ENCODE measurements around the gene INSM2. TPM values are rescaled to one million over a fixed set of nuclear protein-coding genes. Genes with fewer than 3 reads are reported as not detected.

The INSM2 gene
- total RNA-seq, 1 donor: not detected

DNA sequence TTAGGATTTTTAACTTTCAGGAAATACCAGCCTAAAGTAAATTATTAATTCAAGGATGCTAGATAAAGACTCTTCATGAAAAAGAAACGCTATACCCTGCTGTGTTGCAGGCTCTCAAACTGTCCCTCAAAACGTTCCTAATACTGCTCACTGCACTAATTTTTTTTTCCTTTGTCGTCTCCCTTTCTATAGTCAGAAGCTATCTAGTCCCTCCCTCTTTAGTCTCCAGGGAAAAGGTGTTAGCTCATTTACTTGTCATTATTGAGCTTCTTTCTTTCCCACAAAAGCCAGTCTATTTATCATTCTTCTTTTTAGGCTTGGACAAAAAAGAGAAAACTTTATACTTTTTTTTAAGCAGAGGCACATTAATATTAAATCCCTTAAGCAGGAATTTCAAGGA is 30.3 kb upstream of the INSM2 start:
- Histone ChIP-seq H3K36me3 (ENCODE audit: insufficient read depth, low read length) (no peaks in the 10 kb centered on the region), H3K79me2 (ENCODE audit: insufficient read depth, low read length) (no peaks in the 10 kb centered on the region)

GRCh38 chr14:35504260-35504659 is 29.7 kb upstream of the INSM2 start:
- H2AFZ ChIP-seq (ENCODE audit: low read length): no peak overlapping the region
- DNase-seq (ENCODE audit: insufficient read length, low spot score, missing footprints): no peak

More for the DNA sequence above, 30.3 kb upstream of the INSM2 start:
- Histone ChIP-seq H3K4me3 (ENCODE audit: insufficient read depth, low read length) (no peak overlapping the region), H3K27ac (ENCODE audit: low read depth, low read length) (no peak overlapping the region), H4K20me1 (ENCODE audit: insufficient read depth, low read length) (no peaks in the 10 kb centered on the region), H3K4me1 (ENCODE audit: insufficient read depth, low read length) (no peaks in the 10 kb centered on the region), H3K9me3 (ENCODE audit: low read depth, low read length) (no peaks in the 10 kb centered on the region), H3K4me2 (ENCODE audit: insufficient read depth, low read length) (no peak overlapping the region), H2AFZ (ENCODE audit: low read length) (no peak overlapping the region), H3K27me3 (ENCODE audit: insufficient read depth, low read length) (no peaks in the 10 kb centered on the region)
- TF ChIP-seq CTCF (IDR thresholded peaks at IDR 0.05; ENCODE audit: extremely low read depth, low read depth, low read length): no peak
- DNase-seq (ENCODE audit: insufficient read length, low spot score, missing footprints): no peak

DNA sequence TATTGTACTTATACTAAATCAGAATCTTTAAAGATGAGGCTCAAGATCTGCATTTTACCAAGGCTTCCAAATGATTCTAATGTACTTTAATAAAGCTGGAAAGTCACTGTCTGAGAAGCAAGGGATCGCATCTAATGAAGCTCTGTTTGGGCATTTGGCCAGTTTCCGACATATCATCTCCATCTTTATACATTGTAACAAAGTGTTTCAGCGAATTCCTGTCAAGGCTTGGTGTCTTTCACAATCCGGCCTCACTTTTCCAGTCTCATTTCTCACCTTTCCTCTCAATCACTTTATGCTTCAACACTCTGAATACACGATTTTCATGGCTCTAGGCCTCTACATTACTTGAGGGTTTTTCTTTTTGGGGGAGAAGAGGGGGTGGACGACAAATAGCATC is 27.5 kb upstream of the INSM2 start:
- H3K36me3 ChIP-seq (ENCODE audit: insufficient read depth, low read length): no peaks in the 10 kb centered on the region
- no peak overlapping the region for H2AFZ ChIP-seq (ENCODE audit: low read length)
- TF ChIP-seq CTCF (IDR thresholded peaks at IDR 0.05; ENCODE audit: extremely low read depth, low read depth, low read length): no peak
- peaks cover 4% of the 10 kb centered on the region for H3K27me3 ChIP-seq (ENCODE audit: insufficient read depth, low read length)
- H3K27ac ChIP-seq (ENCODE audit: low read depth, low read length): no peak overlapping the region
- H3K9me3 ChIP-seq (ENCODE audit: low read depth, low read length): no peaks in the 10 kb centered on the region
- DNase-seq (ENCODE audit: insufficient read length, low spot score, missing footprints): no peak
- H3K79me2 ChIP-seq (ENCODE audit: insufficient read depth, low read length): no peaks in the 10 kb centered on the region
- no peaks in the 10 kb centered on the region for H4K20me1 ChIP-seq (ENCODE audit: insufficient read depth, low read length)
- no peak overlapping the region for H3K4me2 ChIP-seq (ENCODE audit: insufficient read depth, low read length)
- H3K4me3 ChIP-seq (ENCODE audit: insufficient read depth, low read length): no peak overlapping the region
- no peaks in the 10 kb centered on the region for H3K4me1 ChIP-seq (ENCODE audit: insufficient read depth, low read length)

More at GRCh38 chr14:35504260-35504659, 29.7 kb upstream of the INSM2 start:
- Histone ChIP-seq H3K79me2 (ENCODE audit: insufficient read depth, low read length) (no peaks in the 10 kb centered on the region), H3K27ac (ENCODE audit: low read depth, low read length) (no peak overlapping the region), H3K4me3 (ENCODE audit: insufficient read depth, low read length) (no peak overlapping the region), H4K20me1 (ENCODE audit: insufficient read depth, low read length) (no peaks in the 10 kb centered on the region), H3K27me3 (ENCODE audit: insufficient read depth, low read length) (no peaks in the 10 kb centered on the region), H3K4me2 (ENCODE audit: insufficient read depth, low read length) (no peak overlapping the region), H3K9me3 (ENCODE audit: low read depth, low read length) (no peaks in the 10 kb centered on the region), H3K36me3 (ENCODE audit: insufficient read depth, low read length) (no peaks in the 10 kb centered on the region), H3K4me1 (ENCODE audit: insufficient read depth, low read length) (no peaks in the 10 kb centered on the region)
- TF ChIP-seq CTCF (IDR thresholded peaks at IDR 0.05; ENCODE audit: extremely low read depth, low read depth, low read length): no peak

DNA sequence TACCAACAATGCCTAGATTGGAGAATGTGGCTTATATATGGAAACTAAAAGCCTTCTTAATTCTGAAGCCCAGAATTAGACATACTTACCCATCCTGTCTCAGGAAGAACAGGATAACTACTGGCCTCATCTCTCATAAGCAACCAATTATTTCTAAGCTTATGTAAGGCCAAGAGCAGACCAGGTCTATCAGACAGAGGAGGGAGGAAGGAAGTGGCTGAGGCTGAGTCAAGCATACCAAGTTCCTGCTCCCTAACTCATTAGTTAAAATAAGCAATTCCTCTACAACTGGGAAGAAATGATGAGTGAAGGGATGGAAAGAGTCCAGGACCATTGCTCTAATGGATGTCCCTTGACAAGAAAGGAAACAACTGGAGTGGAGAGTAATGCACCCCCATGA is 27.0 kb upstream of the INSM2 start:
- DNase-seq (ENCODE audit: insufficient read length, low spot score, missing footprints): no peak
- no peak overlapping the region for H3K4me2 ChIP-seq (ENCODE audit: insufficient read depth, low read length)
- no peaks in the 10 kb centered on the region for H3K36me3 ChIP-seq (ENCODE audit: insufficient read depth, low read length)
- H3K9me3 ChIP-seq (ENCODE audit: low read depth, low read length): no peaks in the 10 kb centered on the region
- TF ChIP-seq CTCF (IDR thresholded peaks at IDR 0.05; ENCODE audit: extremely low read depth, low read depth, low read length): no peak
- H3K4me3 ChIP-seq (ENCODE audit: insufficient read depth, low read length): no peak overlapping the region
- H3K4me1 ChIP-seq (ENCODE audit: insufficient read depth, low read length): no peaks in the 10 kb centered on the region
- no peaks in the 10 kb centered on the region for H3K79me2 ChIP-seq (ENCODE audit: insufficient read depth, low read length)
- H4K20me1 ChIP-seq (ENCODE audit: insufficient read depth, low read length): no peaks in the 10 kb centered on the region
- peaks cover 4% of the 10 kb centered on the region for H3K27me3 ChIP-seq (ENCODE audit: insufficient read depth, low read length)
- H3K27ac ChIP-seq (ENCODE audit: low read depth, low read length): no peak overlapping the region
- no peak overlapping the region for H2AFZ ChIP-seq (ENCODE audit: low read length)
